CD14-positive monocyte (primary cell): ENCODE measurements around the gene USP47. TPM values are rescaled to one million over a fixed set of nuclear protein-coding genes. Genes with fewer than 3 reads are reported as not detected.

Experiments
- DNase-seq, 3 donors: peaks; one replicate each; pipeline ENCODE4 v3.0.0-alpha.2; 2011 to 2022
- H2AFZ ChIP-seq: 2 replicates; pipeline ENCODE4 v1.6.0; 2012; ENCODE audit warnings: mild to moderate bottlenecking, low read depth, low read length, inconsistent platforms; ENCODE audit not compliant: insufficient read depth, poor library complexity, severe bottlenecking
- H3K27ac ChIP-seq, 2 donors: 1 replicate in 1 of 2; 2 replicates in 1 of 2; pipeline ENCODE4 v1.5.1; 2012 to 2013; ENCODE audit warnings: low read length in 2 of 2, control low read depth in 1 of 2, inconsistent platforms in 1 of 2, low read depth in 1 of 2, mild to moderate bottlenecking in 1 of 2
- H3K27me3 ChIP-seq, 2 donors: one replicate each; pipeline versions ENCODE4 v1.6.0 to v1.6.1; 2011 to 2013; ENCODE audit warnings: low read length in 2 of 2; ENCODE audit not compliant: control insufficient read depth in 2 of 2, insufficient read depth in 2 of 2
- H3K36me3 ChIP-seq, 2 donors: replicated peaks in 1 of 2; 1 replicate in 1 of 2; 2 replicates in 1 of 2; pipeline versions ENCODE4 v1.5.1 to v1.6.1; 2012 to 2013; ENCODE audit warnings: low read length in 2 of 2, control low read depth in 1 of 2, inconsistent platforms in 1 of 2, mild to moderate bottlenecking in 1 of 2; ENCODE audit not compliant: insufficient read depth in 2 of 2, control insufficient read depth in 1 of 2
- H3K4me1 ChIP-seq, 2 donors: 1 replicate in 1 of 2; 2 replicates in 1 of 2; pipeline versions ENCODE4 v1.5.1 to v1.6.1; 2012 to 2013; ENCODE audit warnings: low read length in 2 of 2, control low read depth in 1 of 2, inconsistent platforms in 1 of 2, mild to moderate bottlenecking in 1 of 2, moderate library complexity in 1 of 2; ENCODE audit not compliant: insufficient read depth in 2 of 2, control insufficient read depth in 1 of 2
- H3K4me2 ChIP-seq: replicated peaks from 2 replicates; pipeline ENCODE3; 2012; ENCODE audit warnings: low read length, moderate library complexity, mild to moderate bottlenecking; ENCODE audit not compliant: poor library complexity, severe bottlenecking; ENCODE audit errors: extremely low read depth
- H3K4me3 ChIP-seq, 3 experiments: fragments of 200-600 bp in 1 of 3; sonication (generic) in 1 of 3; replicated peaks in 1 of 3; 1 replicate in 2 of 3; 2 replicates in 1 of 3; pipeline ENCODE4 v1.5.1; 2011 to 2013; ENCODE audit warnings: low read length in 3 of 3, mild to moderate bottlenecking in 3 of 3, control low read depth in 2 of 3, low read depth in 2 of 3, inconsistent platforms in 1 of 3, moderate library complexity in 1 of 3
- H3K79me2 ChIP-seq: 2 replicates; pipeline ENCODE4 v1.6.0; 2012; ENCODE audit warnings: mild to moderate bottlenecking, control low read depth, inconsistent platforms, low read length, moderate library complexity; ENCODE audit not compliant: insufficient read depth
- H3K9ac ChIP-seq: 2 replicates; pipeline ENCODE4 v1.6.0; 2017; ENCODE audit warnings: low read length, mild to moderate bottlenecking; ENCODE audit not compliant: insufficient read depth, poor library complexity, severe bottlenecking
- H3K9me3 ChIP-seq, 2 donors: replicated peaks in 1 of 2; 1 replicate in 1 of 2; 2 replicates in 1 of 2; pipeline versions ENCODE4 v1.5.1 to v1.6.1; 2012 to 2013; ENCODE audit warnings: low read length in 2 of 2, control low read depth in 1 of 2; ENCODE audit not compliant: control insufficient read depth in 1 of 2, insufficient read depth in 1 of 2
- H4K20me1 ChIP-seq: 2 replicates; pipeline ENCODE4 v1.6.0; 2012; ENCODE audit warnings: mild to moderate bottlenecking, low read length, control low read depth, moderate library complexity; ENCODE audit not compliant: insufficient read depth
- H3K27ac Mint-ChIP-seq, 7 donors: one replicate each; pipeline ENCODE4 v1.8.0; 2020; ENCODE audit warnings: mild to moderate bottlenecking in 7 of 7, mixed read lengths in 7 of 7, moderate library complexity in 6 of 7, inconsistent platforms in 2 of 7
- H3K27me3 Mint-ChIP-seq, 3 donors: one replicate each; pipeline ENCODE4 v1.8.0; 2021 to 2022; ENCODE audit warnings: low read depth in 3 of 3, mild to moderate bottlenecking in 3 of 3, mixed read lengths in 3 of 3, moderate library complexity in 3 of 3, inconsistent platforms in 1 of 3
- H3K36me3 Mint-ChIP-seq, 2 donors: one replicate each; pipeline ENCODE4 v1.8.0; 2020; ENCODE audit warnings: mixed read lengths in 2 of 2, inconsistent platforms in 1 of 2, mild to moderate bottlenecking in 1 of 2
- H3K4me1 Mint-ChIP-seq: one replicate; pipeline ENCODE4 v1.8.0; 2020; ENCODE audit warnings: mild to moderate bottlenecking, mixed read lengths
- H3K4me3 Mint-ChIP-seq, 2 donors: one replicate each; pipeline ENCODE4 v1.8.0; 2020; ENCODE audit warnings: mild to moderate bottlenecking in 2 of 2, mixed read lengths in 2 of 2, moderate library complexity in 1 of 2
- H3K9me3 Mint-ChIP-seq, 7 donors: one replicate each; pipeline ENCODE4 v1.8.0; 2020 to 2022; ENCODE audit warnings: mixed read lengths in 7 of 7, mild to moderate bottlenecking in 6 of 7, moderate library complexity in 6 of 7, inconsistent platforms in 2 of 7
- WGBS: methylation state at CpG from one replicate; pipeline ENCODE4 v1.1.5; 2013; ENCODE audit warnings: missing lambda C conversion rate; ENCODE audit not compliant: insufficient coverage; 5-methylcytosine and 5-hydroxymethylcytosine counted together
- intact Hi-C, 2 donors: fragments of 100-400 bp; cut with micrococcal nuclease; formaldehyde crosslinking; loops; one replicate each; pipeline versions ENCODE4 v1.15.0 to v1.15.1; 2023
- polyA plus RNA-seq, 3 donors: library from polyadenylated mRNA; depleted of rRNA in 1 of 3; unstranded in 2 of 3; stranded (reverse) in 1 of 3; fragments of 300-500 nt in 2 of 3; fragments of >200 nt in 1 of 3; fragmentation: Illumina TruSeq in 2 of 3; gene quantifications; 1 replicate in 2 of 3; 2 replicates in 1 of 3; pipeline ENCODE4 v1.2.3, GENCODE V29; 2012 to 2021
- TF ChIP-seq, protein P1 (sequence below): fragments of 200-600 bp; IDR thresholded peaks from one replicate; pipeline ENCODE4 v1.8.0; 2022; ENCODE audit warnings: antibody characterized with exemption, mild to moderate bottlenecking

Gene USP47
- polyA plus RNA-seq, 3 donors, result 8.1 to 17.5 (median 10.5) TPM

GRCh38 chr11:11822946-11823345, 18.8 kb upstream of the USP47 start:
- Mint-ChIP-seq H3K9me3 (peaks cover 4 to 17% (median 7%) of the 10 kb centered on the region in 7 donors), H3K4me1 (no peaks in the 10 kb centered on the region), H3K4me3 (no peak overlapping the region), H3K27ac (no peak overlapping the region), H3K27me3 (peaks cover 0 to 1% (median 0%) of the 10 kb centered on the region in 3 donors), H3K36me3 (peaks cover 0 to 1% of the 10 kb centered on the region in 2 donors)
- H3K79me2 ChIP-seq, result no peaks in the 10 kb centered on the region
- H3K4me2 ChIP-seq, result no peak overlapping the region
- TF ChIP-seq, protein P1, sequence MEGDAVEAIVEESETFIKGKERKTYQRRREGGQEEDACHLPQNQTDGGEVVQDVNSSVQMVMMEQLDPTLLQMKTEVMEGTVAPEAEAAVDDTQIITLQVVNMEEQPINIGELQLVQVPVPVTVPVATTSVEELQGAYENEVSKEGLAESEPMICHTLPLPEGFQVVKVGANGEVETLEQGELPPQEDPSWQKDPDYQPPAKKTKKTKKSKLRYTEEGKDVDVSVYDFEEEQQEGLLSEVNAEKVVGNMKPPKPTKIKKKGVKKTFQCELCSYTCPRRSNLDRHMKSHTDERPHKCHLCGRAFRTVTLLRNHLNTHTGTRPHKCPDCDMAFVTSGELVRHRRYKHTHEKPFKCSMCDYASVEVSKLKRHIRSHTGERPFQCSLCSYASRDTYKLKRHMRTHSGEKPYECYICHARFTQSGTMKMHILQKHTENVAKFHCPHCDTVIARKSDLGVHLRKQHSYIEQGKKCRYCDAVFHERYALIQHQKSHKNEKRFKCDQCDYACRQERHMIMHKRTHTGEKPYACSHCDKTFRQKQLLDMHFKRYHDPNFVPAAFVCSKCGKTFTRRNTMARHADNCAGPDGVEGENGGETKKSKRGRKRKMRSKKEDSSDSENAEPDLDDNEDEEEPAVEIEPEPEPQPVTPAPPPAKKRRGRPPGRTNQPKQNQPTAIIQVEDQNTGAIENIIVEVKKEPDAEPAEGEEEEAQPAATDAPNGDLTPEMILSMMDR, result no peak
- peaks cover 0 to 8% of the 10 kb centered on the region in 2 donors for H3K9me3 ChIP-seq
- intact Hi-C loops, result no loop called here
- no peak overlapping the region for H3K9ac ChIP-seq
- H3K4me1 ChIP-seq, result no peaks in the 10 kb centered on the region
- no CpG with 5 or more reads among the region's 4 CpGs for WGBS
- H3K27ac ChIP-seq, result no peak overlapping the region
- H3K4me3 ChIP-seq, result no peak overlapping the region
- H4K20me1 ChIP-seq, result no peaks in the 10 kb centered on the region
- no peak for DNase-seq
- H3K27me3 ChIP-seq, result no peaks in the 10 kb centered on the region
- H2AFZ ChIP-seq, result no peak overlapping the region
- no peaks in the 10 kb centered on the region for H3K36me3 ChIP-seq

GRCh38 chr11:11826260-11826659, 15.5 kb upstream of the USP47 start:
- Mint-ChIP-seq H3K27me3 (peaks cover 0 to 1% (median 0%) of the 10 kb centered on the region in 3 donors), H3K9me3 (peaks cover 4 to 21% (median 9%) of the 10 kb centered on the region in 7 donors), H3K4me1 (no peaks in the 10 kb centered on the region), H3K36me3 (peaks cover 0 to 1% of the 10 kb centered on the region in 2 donors), H3K4me3 (no peak overlapping the region), H3K27ac (no peak overlapping the region)
- H3K79me2 ChIP-seq, result no peaks in the 10 kb centered on the region
- no peak overlapping the region for H3K4me2 ChIP-seq
- no peaks in the 10 kb centered on the region for H4K20me1 ChIP-seq
- TF ChIP-seq, protein P1, result no peak
- no peak for DNase-seq
- no peak overlapping the region for H2AFZ ChIP-seq
- H3K9ac ChIP-seq, result no peak overlapping the region
- intact Hi-C loops, result no loop called here
- no peaks in the 10 kb centered on the region for H3K4me1 ChIP-seq
- no peak overlapping the region for H3K4me3 ChIP-seq
- no peak overlapping the region for H3K27ac ChIP-seq
- no CpG with 5 or more reads among the region's 1 CpG for WGBS
- H3K27me3 ChIP-seq, result no peaks in the 10 kb centered on the region
- H3K36me3 ChIP-seq, result no peaks in the 10 kb centered on the region
- H3K9me3 ChIP-seq, result peaks cover 0 to 9% of the 10 kb centered on the region in 2 donors
